NCI-H2196 treated with DMSO at 0.1 percent for 48 hours (cell line): ENCODE data around the gene TRIM28.

Experiments
- DNase-seq: peaks from one replicate; lab custom pipeline; 2025; ENCODE audit not compliant: unreplicated experiment; lab: John Stamatoyannopoulos, UW

Gene TRIM28

GRCh38 chr19:58559275-58560006 is 15.6 kb downstream of the TRIM28 start:
- DNase-seq, result no peak

- no peak for DNase-seq
These were observed 16.4 kb downstream of the TRIM28 start for GRCh38 chr19:58560007-58560887.

GRCh38 chr19:58560921-58561320 is 17.1 kb downstream of the TRIM28 start:
- no peak for DNase-seq

- no peak for DNase-seq
These were observed 17.7 kb downstream of the TRIM28 start for GRCh38 chr19:58561373-58562121.

GRCh38 chr19:58562122-58563033 is 18.5 kb downstream of the TRIM28 start:
- DNase-seq, result no peak

- DNase-seq, result no peak
These were observed 19.2 kb downstream of the TRIM28 start for GRCh38 chr19:58563034-58563573.

GRCh38 chr19:58563823-58564222 is 20.0 kb downstream of the TRIM28 start:
- DNase-seq, result no peak

GRCh38 chr19:58566989-58567388 is 23.1 kb downstream of the TRIM28 start:
- DNase-seq, result no peak

GRCh38 chr19:58568453-58569130 is 24.7 kb downstream of the TRIM28 start:
- DNase-seq, result no peak

- DNase-seq, result no peak
These were observed 25.5 kb downstream of the TRIM28 start for GRCh38 chr19:58569191-58569942.

GRCh38 chr19:58569943-58570670 is 26.2 kb downstream of the TRIM28 start:
- DNase-seq, result no peak

GRCh38 chr19:58570770-58571574 is 27.1 kb downstream of the TRIM28 start:
- DNase-seq, result no peak

- DNase-seq, result no peak
These were observed 27.7 kb downstream of the TRIM28 start for GRCh38 chr19:58571575-58571947.

GRCh38 chr19:58572026-58572817 is 28.4 kb downstream of the TRIM28 start:
- DNase-seq, result no peak

- no peak for DNase-seq
These were observed 29.2 kb downstream of the TRIM28 start, which contains the start of gene MZF1 for GRCh38 chr19:58572818-58573657. Gene MZF1 (minus strand): TSS chr19:58573335. CDS start chr19:58571389, 1,946 bp downstream.
